Mesenteric fat pad (tissue), 1 donor: Measurements from ENCODE around the gene HGFAC. TPM values are rescaled to one million over a fixed set of nuclear protein-coding genes. Genes with fewer than 3 reads are reported as not detected.

Experiments used
- total RNA-seq: library from RNA; stranded (reverse); fragmentation: NEBNext Ultra II Directional; extraction: Animal tissue kit (Norgen Biotek cat#: 25700); gene quantifications from one replicate; pipeline ENCODE4 v1.2.1, GENCODE V29; 2021
- donor health status: DM: yes; HTN: yes; CAD: no.

The HGFAC gene
- total RNA-seq, 1 donor from 2014 or later: not detected

Other genes with a start within 250 kb of the HGFAC start
- gene MSANTD1, start 192.8 kb upstream of the HGFAC start, total RNA-seq: 0.80 TPM
- 26.3 TPM for gene RGS12, start 148.9 kb upstream of the HGFAC start, total RNA-seq
- not detected for gene DOK7, start 21.3 kb downstream of the HGFAC start, total RNA-seq
- 116 TPM for gene LRPAP1, start 90.5 kb downstream of the HGFAC start, total RNA-seq